A549 treated with CpdA at 1 μM for 4 hours (cell line): Measurements from ENCODE around the gene TRPV6. TPM values are rescaled to one million over a fixed set of nuclear protein-coding genes. Genes with fewer than 3 reads are reported as not detected.

Source experiments
- total RNA-seq: library from RNA; stranded (reverse); fragments of 200-300 nt; extraction: Qiagen RNA extraction; gene quantifications from 5 replicates; pipeline ENCODE4 v1.2.3, GENCODE V29; 2022; ENCODE audit warnings: low read depth

TRPV6 gene
- total RNA-seq: not detected in 5 replicates

GRCh38 chr7:142885311-142886230, at the start of gene TRPV6:
Gene TRPV6, minus strand, starts transcription at chr7:142885745.

GRCh38 chr7:142933624-142934023, 48.1 kb upstream of the TRPV6 start, which contains the start of gene TRPV5:
Gene TRPV5, minus strand, starts transcription at chr7:142933746. Its CDS starts 287 bp downstream, at chr7:142933459.

GRCh38 chr7:142854372-142855113, 31.0 kb downstream of the TRPV6 start, which contains the start of gene EPHB6:
Gene EPHB6, plus strand, starts transcription at chr7:142855076. Its CDS starts 8,152 bp downstream, at chr7:142863228.

Other genes with a start within 250 kb of the TRPV6 start
- gene PRSS1, start 136.3 kb downstream of the TRPV6 start, total RNA-seq: not detected in 5 replicates
- gene PRSS2, start 114.8 kb downstream of the TRPV6 start, total RNA-seq: not detected in 5 replicates
- gene EPHB6, start 30.7 kb downstream of the TRPV6 start, total RNA-seq: 0.23 to 0.49 TPM (median 0.38 TPM) in 5 replicates
- not detected in 5 replicates for gene TRPV5, start 48.0 kb upstream of the TRPV6 start, total RNA-seq
- gene LLCFC1, start 53.7 kb upstream of the TRPV6 start, total RNA-seq: not detected in 5 replicates
- gene KEL, start 76.6 kb upstream of the TRPV6 start, total RNA-seq: 1.1 TPM in 1 of 5 replicates, not detected in the others
- not detected in 5 replicates for gene OR9A2, start 141.4 kb upstream of the TRPV6 start, total RNA-seq
- not detected in 5 replicates for gene OR6V1, start 166.6 kb upstream of the TRPV6 start, total RNA-seq
- not detected in 5 replicates for gene PIP, start 246.3 kb upstream of the TRPV6 start, total RNA-seq